Gastroesophageal sphincter (tissue), 3 donors: ENCODE results near the gene STX12.

ENCODE experiments used
- EP300 ChIP-seq: sonication (generic); formaldehyde crosslinking; IDR thresholded peaks from one replicate; pipeline ENCODE4 v1.6.1; 2017; ENCODE audit warnings: antibody characterized with exemption, mild to moderate bottlenecking
- POLR2A ChIP-seq, 2 donors: fragments of 450-650 bp; IDR thresholded peaks; one replicate each; pipeline ENCODE4 v1.6.1; 2017; ENCODE audit warnings: antibody characterized with exemption in 2 of 2, mild to moderate bottlenecking in 2 of 2, moderate library complexity in 1 of 2
- TF ChIP-seq, protein P1 (sequence below), 4 experiments: fragments of 200-600 bp in 2 of 4; fragments of 450-650 bp in 2 of 4; sonication (generic) in 1 of 4; IDR thresholded peaks; one replicate each; pipeline ENCODE4 v1.5.1; 2017 to 2019; ENCODE audit warnings: antibody characterized with exemption in 4 of 4, mild to moderate bottlenecking in 2 of 4, moderate library complexity in 2 of 4

DNA sequence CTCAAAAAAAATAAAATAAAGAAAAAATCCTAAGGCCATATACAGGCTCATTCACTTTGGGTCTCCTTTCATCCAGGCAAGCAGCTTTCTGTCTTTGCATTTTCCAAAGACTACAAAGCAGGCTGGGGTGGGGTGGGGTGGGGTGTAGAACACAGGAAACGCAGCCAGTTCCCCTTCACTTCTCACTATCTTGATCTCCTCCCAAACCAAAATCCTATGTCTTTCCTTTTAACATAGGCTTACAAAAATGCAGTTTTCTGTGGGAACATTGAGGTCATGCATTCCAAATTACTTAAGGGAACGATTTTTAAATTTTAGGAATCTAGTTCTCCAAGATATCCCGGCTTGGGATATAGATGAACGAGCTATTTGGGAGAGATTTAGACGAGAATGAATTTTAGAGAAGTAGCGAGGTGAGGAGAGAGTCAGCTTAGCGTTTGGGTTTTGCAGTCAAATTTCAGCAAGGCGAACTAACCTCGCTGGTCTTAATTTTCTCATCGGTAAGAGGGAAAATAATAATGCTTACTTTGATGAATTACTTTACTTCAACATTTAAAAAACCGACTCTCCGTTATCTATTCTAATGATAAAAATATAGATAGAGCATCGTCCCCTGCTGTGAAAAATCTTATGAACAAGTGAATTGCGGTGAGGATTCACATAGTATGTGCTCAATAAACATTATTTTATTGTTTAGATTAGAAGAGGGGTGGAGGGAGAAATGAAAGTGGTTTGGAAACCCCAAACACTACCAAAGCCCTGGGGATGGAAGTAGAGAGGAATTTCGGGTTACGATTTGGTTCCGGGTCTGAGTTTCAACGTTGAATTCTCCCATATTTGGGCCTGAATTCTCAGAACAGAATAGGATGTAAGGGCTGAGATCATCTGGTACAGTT, 735 bp upstream of the STX12 start:
- no peak for TF ChIP-seq POLR2A (IDR thresholded peaks at IDR 0.05)
- TF ChIP-seq, protein P1, sequence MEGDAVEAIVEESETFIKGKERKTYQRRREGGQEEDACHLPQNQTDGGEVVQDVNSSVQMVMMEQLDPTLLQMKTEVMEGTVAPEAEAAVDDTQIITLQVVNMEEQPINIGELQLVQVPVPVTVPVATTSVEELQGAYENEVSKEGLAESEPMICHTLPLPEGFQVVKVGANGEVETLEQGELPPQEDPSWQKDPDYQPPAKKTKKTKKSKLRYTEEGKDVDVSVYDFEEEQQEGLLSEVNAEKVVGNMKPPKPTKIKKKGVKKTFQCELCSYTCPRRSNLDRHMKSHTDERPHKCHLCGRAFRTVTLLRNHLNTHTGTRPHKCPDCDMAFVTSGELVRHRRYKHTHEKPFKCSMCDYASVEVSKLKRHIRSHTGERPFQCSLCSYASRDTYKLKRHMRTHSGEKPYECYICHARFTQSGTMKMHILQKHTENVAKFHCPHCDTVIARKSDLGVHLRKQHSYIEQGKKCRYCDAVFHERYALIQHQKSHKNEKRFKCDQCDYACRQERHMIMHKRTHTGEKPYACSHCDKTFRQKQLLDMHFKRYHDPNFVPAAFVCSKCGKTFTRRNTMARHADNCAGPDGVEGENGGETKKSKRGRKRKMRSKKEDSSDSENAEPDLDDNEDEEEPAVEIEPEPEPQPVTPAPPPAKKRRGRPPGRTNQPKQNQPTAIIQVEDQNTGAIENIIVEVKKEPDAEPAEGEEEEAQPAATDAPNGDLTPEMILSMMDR (IDR thresholded peaks at IDR 0.05): no peak
- TF ChIP-seq EP300: no peak
